Skin epidermis (tissue), 12 donors: ENCODE results near the gene ATP1A4.
A peak's percentile ranks its signal among the peaks of the same experiment; 100 is the strongest.

ENCODE experiments used
- H3K27ac ChIP-seq, 21 experiments: fragments of 200-600 bp; sonication (generic) in 11 of 21; one replicate each; pipeline ENCODE4 v1.5.0; 2020; ENCODE audit warnings: mild to moderate bottlenecking in 3 of 21, inconsistent platforms in 2 of 21, moderate library complexity in 2 of 21
- H3K4me3 ChIP-seq, 7 experiments: fragments of 200-600 bp; sonication (generic) in 2 of 7; one replicate each; pipeline ENCODE4 v1.5.0; 2020; ENCODE audit warnings: inconsistent platforms in 2 of 7, mild to moderate bottlenecking in 2 of 7, moderate library complexity in 1 of 7

ATP1A4 gene

DNA sequence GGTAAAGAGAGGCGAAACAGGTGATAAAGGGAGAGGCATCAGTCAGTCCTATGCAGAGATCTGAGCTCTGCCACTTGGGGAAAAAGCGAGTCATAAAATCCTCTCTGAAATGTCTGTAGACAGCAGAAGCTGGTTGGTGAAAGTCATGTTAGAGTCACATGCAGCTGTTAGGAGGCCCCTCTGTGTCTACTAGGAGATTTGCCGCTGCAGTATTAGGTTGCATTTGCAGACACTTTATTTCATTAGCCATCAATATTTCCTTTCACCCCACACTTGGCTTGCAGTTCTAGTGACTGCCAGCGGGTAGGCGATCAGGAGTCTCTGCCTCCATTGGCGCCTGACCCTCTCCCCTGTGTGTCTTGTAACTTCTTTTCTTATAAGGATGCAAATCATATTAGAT, 16.2 kb downstream of the ATP1A4 start:
- no peak overlapping the region for H3K27ac ChIP-seq
- H3K4me3 ChIP-seq, result no peak overlapping the region

DNA sequence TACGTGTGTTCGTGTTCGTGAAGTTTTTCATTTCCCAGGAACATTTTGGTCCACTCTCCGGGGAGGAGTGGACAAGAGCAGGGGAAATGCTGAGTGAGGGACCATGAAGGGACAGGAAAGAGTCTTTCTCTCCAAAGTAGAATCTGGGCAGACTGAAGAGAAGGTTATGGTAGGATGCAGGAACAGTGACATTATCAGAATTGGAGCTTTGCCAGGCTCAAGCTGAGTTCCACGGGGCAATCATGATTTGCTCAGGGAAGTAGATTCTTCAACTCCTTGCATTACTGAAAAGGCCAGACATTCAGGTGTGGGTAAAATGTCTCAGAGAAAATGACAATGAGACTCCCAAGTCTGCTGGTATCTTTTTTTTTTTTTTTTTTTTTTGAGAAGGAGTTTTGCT, 16.6 kb downstream of the ATP1A4 start:
- H3K27ac ChIP-seq, result no peak overlapping the region

DNA sequence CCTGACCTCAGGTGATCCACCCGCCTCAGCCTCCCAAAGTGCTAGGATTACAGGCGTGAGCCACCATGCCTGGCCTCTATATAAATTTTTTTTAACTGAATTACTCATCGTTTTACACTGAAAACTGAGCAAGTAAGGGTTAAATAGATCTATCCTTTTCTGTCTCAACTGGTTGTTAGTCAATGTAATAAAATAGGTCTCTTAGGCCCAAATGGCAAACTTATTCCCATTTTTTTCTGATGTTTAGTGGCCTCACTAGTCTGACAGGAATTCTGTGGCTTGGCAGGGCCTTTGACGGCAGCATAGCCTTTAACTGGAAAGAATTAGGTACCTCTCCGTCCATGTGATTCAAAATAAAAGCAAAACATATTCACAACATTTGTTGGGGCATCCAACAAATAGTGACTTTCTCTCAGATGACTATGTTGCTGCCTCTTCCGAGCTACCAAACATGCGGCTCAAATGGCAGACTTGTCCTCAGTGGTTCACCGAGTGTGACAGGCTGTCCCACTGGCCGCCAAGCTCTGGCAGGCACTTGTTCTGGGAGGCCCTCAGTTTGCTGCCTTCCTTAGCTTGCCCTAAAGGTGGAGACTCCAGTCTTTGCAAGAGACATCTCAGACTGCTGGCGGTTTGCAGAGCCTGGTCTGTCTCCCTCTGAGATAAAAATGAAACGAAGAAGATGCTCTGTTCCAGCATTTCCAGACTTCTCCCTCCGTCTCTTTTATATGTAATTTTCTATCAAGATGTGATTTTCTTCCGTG, 17.4 kb downstream of the ATP1A4 start:
- peak overlapping the region in 2 of 21 experiments; percentile 29 for H3K27ac ChIP-seq
- H3K4me3 ChIP-seq, result no peak overlapping the region

More for the DNA sequence above, 16.6 kb downstream of the ATP1A4 start:
- H3K4me3 ChIP-seq, result no peak overlapping the region

DNA sequence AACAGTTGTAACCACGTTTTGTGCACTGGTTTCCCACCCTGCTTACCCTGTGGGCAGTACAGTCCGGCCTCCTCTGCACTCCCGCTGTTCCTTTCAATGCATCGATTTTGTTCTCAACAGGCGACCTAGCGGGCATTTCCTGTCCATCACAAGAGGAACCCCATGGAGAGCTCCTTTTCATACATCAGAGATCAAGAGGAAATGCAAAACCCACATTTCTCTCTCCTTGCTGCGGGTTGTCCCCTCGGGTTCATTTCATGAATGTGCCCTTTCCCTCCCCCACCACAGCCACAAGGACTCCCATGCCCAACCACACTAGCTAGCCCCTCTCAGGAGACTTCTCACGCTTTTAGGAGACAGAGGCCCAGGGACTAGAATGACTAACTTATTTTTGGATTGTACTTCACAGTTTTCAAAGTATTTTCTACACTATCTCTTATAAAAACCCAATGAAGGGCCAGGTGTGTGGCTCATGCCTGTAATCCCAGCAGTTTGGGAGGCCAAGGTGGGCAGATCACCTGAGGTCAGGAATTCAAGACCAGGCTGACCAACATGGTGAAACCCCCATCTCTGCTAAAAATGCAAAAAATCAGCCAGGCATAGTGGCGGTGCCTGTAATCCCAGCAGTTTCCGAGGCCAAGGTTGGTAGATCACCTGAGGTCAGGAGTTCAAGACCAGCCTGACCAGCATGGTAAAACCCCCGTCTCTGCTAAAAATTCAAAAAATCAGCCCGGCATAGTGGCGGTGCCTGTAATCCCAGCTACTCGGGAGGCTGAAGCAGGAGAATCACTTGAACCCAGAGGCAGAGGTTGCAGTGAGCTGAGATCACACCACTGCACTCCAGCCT, 18.4 kb downstream of the ATP1A4 start:
- H3K27ac ChIP-seq, result peak overlapping the region in 1 of 21 experiments; percentile 29
- H3K4me3 ChIP-seq, result no peak overlapping the region

DNA sequence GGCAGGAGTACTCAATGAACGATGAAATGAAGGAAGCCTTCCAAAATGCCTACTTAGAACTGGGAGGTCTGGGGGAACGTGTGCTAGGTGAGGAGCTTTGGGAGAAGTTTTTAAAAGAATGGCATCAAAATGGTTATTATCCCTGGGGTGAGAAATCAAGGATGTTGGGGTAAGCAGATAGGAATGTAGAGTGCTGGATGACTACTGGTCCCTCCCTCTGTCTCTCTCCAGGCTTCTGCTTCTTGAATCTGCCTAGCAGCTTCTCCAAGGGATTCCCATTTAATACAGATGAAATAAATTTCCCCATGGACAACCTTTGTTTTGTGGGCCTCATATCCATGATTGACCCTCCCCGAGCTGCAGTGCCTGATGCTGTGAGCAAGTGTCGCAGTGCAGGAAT, 20.0 kb downstream of the ATP1A4 start:
- H3K4me3 ChIP-seq, result no peak overlapping the region
- H3K27ac ChIP-seq, result no peak overlapping the region

DNA sequence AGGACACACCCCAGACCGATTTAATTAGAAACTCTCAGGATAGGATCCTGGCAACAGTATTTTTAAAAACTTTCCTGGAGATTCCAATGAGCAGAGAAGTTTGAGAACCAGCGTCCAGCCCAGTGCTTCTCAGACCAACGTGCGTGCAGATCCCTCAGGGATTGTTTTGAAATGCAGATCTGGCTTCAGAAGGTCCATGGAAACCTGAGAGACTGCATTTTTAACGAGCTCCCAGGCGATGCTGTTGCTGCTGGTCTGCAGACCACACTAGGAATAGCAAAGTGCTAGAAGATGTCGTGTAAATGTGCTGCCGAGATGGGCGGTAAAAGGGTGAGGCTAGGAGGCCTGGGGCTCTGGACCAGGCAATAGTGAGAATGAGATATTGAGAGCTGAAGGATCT, 20.6 kb downstream of the ATP1A4 start:
- Histone ChIP-seq H3K27ac (no peak overlapping the region), H3K4me3 (no peak overlapping the region)

DNA sequence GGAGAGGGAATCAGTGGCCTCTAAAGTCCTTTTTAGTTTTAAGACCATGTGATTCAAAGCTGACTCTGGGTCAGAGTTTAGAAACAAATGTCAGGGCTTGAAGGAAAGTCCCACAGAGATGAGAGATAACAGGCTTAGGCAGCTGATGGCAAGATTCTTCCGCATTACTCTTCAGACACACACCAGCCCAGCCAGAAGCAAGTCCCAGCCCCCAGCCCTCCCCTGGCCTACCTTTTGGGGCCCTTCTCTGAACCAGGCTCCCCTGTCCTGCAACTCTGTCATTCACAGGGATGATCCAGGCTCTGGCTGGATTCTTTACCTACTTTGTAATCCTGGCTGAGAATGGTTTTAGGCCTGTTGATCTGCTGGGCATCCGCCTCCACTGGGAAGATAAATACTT, 25.8 kb downstream of the ATP1A4 start:
- no peak overlapping the region for H3K4me3 ChIP-seq
- H3K27ac ChIP-seq, result peak overlapping the region in 2 of 21 experiments; percentile 14 to 17

DNA sequence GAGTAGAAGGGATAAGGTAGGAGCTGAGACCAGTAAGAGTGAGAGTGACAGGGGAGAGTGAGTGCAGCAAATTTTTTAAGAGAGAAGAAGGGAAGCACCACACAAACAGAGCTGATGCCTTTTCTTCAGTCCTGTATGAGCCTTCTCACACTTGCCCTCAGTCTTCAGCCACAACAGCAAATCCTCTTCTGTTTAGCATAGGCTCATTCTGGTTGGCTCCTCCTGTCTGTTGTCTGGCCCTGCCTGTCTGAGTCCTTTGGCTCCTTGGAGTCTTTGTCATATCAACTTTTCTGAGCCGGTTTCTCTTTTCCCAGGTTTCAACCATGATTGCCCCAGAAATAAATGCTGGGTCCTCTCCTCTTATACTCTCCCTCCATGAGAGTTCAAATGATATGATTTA, 26.3 kb downstream of the ATP1A4 start:
- peak overlapping the region in 2 of 21 experiments; percentile 14 to 17 for H3K27ac ChIP-seq
- no peak overlapping the region for H3K4me3 ChIP-seq

DNA sequence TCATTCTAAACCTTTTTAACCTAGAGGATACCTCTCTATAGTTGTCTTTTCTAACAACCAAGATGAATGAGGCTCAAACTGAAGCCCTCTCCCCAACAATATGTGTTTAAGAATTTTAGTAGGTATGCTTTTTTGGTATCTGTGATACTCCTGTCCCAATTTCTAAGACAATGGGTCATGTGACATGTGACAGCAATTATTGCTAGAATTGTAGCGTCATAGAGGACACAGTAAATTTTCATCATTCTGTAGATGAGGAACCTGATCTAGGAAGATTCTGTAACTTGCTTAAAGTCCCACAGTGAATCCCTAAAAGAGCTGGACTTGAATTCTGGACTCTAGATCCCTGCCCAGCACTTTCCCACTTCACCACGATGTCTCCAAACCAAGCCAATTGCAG, 27.3 kb downstream of the ATP1A4 start:
- Histone ChIP-seq H3K27ac (no peak overlapping the region), H3K4me3 (no peak overlapping the region)

DNA sequence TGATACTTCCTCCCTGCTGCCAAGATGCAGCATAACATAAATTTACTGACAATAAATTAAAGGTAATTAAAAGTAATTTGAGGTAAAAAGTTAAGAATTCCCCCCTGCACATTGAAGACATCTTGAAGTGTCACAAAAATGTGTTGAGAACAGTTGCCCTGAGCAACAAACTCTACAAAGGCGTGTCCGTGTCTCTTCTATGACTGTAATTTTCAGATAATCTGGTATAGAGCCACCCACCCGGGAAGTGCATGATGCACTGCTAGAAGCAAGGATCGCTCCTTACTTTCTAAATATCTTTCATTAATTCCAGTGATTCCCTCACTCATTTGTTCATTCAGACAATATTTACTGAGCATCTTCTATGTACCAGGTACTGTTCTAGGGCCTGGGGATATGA, 27.9 kb downstream of the ATP1A4 start:
- H3K27ac ChIP-seq, result no peak overlapping the region

DNA sequence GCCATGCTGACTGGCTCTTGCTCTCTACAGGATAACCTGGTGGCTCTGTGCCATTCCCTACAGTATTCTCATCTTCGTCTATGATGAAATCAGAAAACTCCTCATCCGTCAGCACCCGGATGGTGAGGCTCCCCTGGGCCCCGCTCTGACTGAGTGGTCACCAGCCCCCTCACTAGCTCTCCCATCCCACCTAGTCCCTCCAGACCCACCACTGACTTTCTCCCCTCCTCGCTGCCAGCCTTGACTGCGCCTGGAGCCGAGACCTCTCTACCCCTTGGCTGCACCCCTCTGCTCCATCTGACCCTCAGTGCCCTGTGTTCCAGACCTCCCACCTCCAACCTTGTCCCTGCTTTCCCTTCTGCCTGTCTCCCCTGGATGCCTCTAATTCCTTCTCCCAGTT, 34.8 kb downstream of the ATP1A4 start:
- H3K27ac ChIP-seq, result no peak overlapping the region

More for the DNA sequence above, 27.9 kb downstream of the ATP1A4 start:
- no peak overlapping the region for H3K4me3 ChIP-seq

DNA sequence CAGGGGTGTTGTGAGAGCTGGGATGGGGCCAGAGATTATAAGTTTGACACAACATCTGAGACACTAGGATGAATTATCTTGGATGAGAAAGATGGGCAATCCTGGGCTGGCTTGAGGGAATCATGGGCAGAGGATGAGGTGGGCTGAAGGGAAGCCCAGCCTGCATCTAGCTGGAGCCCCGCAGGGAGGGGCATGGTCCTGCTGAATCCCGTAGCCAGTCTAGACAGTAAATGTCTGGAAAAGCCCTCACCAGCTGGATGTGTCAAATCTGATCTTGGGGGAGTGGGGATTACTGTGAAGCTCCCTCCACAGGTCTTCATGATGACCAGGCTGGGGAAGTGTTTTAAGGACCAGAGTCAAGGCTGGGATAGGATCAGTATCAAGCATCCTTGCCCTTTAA, 35.3 kb downstream of the ATP1A4 start:
- Histone ChIP-seq H3K4me3 (no peak overlapping the region), H3K27ac (no peak overlapping the region)

More for the DNA sequence above, 34.8 kb downstream of the ATP1A4 start:
- H3K4me3 ChIP-seq, result no peak overlapping the region

DNA sequence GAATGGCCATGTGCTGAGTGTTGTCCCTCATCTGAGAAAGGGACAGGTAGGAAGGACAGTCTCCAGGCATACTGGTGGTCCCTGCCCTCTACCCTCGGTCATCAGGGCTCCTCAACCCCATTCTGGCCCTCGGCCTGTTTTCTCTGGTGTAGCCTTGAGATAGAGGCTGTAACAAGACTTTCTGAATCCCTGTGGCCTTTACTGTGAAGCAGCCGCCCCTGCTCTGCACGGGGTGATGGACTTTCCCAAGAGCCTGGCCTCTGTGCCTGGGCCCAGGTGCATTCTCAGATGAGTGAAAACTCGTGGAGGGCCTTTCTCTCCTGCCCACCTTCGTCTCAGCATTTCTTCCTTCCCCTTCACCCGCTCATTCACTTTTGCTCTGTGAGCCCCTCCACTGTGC, 36.0 kb downstream of the ATP1A4 start:
- H3K4me3 ChIP-seq, result no peak overlapping the region
- H3K27ac ChIP-seq, result no peak overlapping the region

DNA sequence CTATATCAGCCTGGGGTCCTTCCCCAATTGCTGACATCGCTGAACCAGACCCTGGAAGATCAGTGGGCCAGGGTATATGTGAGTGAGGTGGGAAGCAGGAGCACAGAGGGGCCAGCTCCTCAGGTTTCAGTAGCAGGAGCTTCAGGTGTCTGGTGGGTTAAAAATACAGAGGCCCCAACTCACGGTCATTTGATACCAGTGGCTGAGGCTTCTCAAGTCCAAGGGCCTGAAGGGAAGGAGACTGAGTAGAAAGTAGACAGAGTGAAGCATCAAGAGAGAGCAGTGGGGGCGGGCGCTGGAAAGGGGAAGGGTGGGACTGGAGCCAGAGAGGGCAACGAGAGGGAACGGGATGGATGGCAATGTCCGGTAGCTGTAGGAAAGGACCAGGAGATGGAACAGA, 36.9 kb downstream of the ATP1A4 start:
- Histone ChIP-seq H3K4me3 (no peak overlapping the region), H3K27ac (no peak overlapping the region)

DNA sequence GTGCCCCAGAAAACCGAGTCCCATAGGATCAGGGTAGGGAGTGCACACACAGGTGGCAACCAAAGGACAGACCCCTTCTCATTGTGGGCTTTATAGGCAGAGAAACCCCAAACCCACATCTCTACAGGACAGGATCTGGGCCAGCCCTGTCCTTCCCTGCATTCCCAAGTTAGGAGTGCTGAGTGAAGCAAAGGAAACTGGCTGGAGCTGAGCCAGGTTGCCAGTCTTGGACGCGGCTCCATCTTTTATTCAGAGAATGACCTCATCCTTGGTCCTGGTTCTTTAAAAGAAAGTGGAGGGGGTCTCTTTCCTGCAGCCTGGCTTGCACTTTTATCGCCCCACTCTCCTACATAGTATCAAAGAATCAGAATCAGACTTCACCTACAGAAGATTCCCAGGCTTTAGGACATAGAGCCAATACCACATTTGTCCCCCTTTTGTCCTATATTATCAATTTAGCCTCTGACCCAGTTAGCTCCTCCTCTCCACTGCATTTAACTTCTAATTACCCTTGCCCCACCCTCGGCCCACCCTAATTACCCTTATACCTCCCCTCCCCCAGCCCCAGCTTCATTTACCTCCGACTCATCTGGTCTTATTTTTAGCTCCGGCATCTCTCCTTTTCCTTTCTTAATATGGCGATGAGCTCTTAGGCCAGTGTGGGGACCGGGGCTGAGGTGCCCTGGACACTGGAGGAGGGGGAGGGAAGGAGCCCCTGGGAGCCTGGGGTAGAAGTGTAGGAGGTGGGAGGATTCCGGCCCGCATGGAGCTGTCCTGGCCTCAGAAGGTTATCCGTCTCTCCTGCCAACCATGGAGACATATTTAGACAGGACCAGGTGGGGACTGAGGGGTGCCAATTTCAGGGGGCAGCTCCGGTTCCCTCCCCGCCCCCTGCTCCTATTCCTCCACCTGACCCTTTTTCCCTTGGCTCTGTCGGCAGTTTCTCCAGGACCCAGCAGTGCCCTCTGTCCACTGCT, 38.5 kb downstream of the ATP1A4 start, which contains the start of gene CASQ1:
TSS of gene CASQ1 (plus strand) at position 927 of the 977 bp plus-strand sequence. CDS start 177 bp downstream, outside the sequence.
- no peak within 1 kb of the TSS for H3K27ac ChIP-seq
- H3K4me3 ChIP-seq, result no peak within 1 kb of the TSS

DNA sequence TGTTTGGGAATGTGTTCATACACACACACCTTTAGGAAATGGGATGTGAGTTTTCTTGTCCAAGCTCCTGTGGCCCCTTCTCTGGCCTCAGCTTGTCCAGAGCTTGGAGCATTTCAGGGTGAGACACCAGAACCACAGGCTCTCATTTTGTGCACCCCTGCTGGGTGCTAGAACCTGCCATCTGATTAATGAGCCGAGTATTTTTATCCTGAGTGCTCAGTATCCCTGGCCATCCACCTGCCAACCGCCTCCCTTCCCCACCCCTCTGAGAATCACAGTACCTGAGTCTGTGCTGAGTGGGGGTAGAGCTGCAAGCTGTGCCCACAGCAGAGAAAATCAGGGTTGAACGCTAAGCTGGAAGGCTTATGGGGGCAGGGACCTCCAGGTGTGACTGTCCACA, 40.4 kb downstream of the ATP1A4 start:
- H3K27ac ChIP-seq, result no peak overlapping the region
- H3K4me3 ChIP-seq, result no peak overlapping the region

DNA sequence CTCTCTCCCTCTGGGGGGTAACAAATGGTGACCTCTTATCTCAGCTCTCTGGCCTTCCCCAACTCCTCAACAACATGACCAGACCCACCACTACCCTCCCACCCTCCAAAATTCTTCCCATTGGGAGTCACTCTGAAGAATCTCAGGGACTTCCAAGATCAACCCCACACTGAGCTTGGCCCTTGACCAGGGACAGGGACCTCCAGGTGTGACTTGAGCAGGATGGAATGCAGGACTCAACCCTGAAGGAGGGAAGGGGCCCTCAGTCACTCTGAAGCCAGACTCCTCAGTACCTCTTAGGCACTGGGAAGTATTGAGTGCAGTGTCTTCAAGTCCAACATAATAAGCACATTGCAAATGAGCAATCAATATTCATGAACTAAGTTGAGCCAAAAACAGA, 40.8 kb downstream of the ATP1A4 start:
- Histone ChIP-seq H3K4me3 (no peak overlapping the region), H3K27ac (no peak overlapping the region)

DNA sequence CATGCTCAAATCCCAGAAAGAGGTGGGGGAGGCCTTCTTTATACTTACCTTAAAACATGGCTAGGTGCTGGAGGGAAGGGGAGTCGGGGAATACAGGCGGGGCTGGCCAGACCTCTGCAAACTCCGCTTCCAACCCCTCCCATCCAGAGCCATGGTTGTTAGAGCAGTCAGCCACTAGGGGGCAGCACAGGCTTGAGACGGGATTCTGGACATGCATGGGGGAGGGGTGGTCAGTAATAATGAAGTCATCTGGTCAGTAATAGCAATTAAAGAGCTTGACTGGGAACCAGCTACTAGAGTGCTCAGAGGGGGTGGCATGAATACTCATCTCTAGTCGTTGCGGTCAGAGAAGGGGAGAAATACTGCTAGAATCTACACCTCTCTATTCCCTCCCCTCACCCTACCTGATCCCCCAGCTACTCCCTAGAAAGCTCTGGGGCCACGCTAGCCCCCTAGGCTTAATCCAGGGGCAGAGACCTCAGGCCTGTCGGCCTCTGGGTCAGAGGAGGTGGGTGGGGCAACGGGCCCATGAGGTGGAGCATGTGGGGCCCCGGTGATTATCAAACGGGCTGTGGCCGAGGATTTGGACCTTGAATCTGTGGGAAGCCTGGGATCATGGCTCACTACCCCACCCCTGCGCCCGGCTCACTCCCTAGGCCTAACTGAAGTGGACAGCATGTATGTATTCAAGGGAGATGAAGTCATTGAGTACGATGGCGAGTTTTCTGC, 41.9 kb downstream of the ATP1A4 start:
- H3K4me3 ChIP-seq, result no peak overlapping the region
- H3K27ac ChIP-seq, result no peak overlapping the region
